NCI-H1436 (cell line): ENCODE measurements around the gene KRTAP10-11.

Experiments used
- DNase-seq: peaks from one replicate; lab custom pipeline; 2025; lab: John Stamatoyannopoulos, UW

The KRTAP10-11 gene

DNA sequence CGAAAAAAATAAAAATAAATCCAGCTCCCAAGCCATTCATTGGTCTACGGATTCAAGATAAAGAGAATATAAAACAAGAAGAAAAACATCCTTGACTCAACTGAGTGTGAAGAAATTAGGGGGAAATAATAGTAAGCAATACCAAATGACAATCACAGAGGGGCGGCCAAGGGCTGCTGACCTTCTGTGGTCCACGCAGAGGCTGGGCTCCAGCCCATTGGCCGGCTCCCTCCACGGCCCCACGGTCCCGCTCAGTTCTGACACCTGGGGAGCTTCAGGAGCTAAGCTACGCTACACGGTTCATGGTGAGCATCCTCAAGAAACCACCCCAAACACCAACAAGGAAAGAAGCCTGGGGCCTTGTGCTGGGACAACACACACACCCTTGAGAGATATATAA, 50.4 kb downstream of the KRTAP10-11 start:
- DNase-seq: no peak
